SH-SY5Y (cell line): Measurements from ENCODE around the gene CFAP20DC.

Experiments
- GATA2 ChIP-seq: IDR thresholded peaks from 2 replicates; pipeline ENCODE4 v1.6.1; 2011; ENCODE audit warnings: mild to moderate bottlenecking, low read depth, low read length
- GATA3 ChIP-seq: IDR thresholded peaks from 2 replicates; pipeline ENCODE4 v1.6.1; 2011; ENCODE audit warnings: low read depth, mild to moderate bottlenecking, low read length, moderate library complexity

The CFAP20DC gene

DNA sequence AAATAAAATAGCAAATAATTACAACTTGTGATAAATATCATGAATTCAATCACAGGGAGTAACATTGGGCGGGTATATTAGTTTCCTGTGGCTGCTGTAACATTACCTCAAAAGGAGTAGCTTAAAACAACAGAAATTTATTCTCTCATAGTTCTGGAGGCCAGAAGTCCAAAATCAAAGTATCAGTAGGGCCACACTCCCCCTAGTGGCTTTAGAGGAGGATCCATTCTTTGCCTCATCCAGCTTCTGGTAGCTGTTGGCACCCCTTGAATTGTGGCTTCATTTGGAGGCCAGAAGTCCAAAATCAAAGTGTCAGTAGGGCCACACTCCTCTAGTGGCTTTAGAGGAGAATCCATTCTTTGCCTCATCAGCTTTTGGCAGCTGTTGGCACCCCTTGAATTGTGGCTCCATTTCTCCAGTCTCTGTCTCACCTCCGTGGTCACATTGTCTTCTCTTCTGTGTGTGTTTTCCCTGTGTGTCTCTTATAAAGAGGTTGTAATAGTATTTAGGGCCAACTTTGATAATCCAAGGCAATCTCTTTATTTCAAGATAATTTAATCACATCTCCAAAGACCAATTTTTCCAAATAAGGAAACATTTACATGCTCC is 3.1 kb upstream of the CFAP20DC start:
- TF ChIP-seq GATA3: no peak

DNA sequence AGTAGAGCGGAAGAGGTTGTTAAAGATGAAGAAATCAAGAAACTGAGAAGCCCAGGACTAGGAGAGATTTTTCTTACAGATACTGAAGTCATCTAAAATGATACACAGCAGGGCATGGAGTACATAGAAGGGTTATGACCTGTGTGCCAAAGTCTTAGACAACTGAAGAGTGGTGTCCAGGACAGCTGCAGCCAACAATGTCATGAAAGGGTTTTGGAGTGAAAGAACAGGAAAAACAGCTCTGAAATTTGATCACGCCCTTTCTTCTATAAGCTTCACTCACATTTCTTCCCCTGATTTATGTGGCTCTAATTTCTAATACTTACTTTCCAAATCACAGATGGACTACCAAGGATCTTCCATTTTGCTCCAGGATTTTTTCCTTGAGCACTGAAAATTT is 3.0 kb downstream of the CFAP20DC start:
- no peak for TF ChIP-seq GATA3
- no peak for TF ChIP-seq GATA2

DNA sequence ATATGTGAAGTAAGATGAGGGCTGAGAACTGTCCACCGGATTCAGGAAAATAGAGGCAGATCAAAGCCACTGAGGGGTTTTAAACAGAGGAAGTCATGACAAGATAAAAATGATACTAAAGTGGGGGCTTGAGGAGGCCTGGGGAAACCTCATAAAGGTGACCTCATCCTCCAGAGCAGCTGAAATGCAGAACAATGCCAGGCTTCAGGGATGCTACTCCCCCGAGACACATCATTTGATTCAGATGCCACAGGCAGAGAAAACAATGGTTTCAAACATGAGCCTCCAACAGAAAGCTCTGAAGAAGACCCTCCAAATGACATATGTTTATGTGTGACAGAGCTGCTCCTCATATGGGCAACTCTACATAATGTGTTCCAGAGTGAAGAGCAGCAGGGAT is 6.4 kb downstream of the CFAP20DC start:
- no peak for TF ChIP-seq GATA2
- TF ChIP-seq GATA3: no peak

DNA sequence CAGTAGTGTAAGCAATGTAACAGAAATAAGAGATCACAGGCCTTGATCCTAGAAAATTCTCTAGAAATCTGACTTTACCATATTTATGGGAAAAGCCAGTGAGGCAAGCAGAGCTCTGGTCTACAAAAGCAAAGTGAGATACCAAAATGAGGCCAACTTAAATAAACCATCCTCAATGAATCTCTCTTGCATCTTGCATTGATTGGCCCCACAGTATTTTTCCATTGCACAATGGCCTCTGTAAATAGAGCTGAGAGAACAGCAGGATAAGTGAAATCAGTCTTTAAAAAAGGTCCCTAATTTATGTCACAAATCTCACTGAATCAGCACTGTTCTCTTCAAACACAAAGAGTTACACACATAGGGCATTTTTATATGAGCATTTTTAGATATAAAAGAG is 8.9 kb downstream of the CFAP20DC start:
- no peak for TF ChIP-seq GATA2
- no peak for TF ChIP-seq GATA3

DNA sequence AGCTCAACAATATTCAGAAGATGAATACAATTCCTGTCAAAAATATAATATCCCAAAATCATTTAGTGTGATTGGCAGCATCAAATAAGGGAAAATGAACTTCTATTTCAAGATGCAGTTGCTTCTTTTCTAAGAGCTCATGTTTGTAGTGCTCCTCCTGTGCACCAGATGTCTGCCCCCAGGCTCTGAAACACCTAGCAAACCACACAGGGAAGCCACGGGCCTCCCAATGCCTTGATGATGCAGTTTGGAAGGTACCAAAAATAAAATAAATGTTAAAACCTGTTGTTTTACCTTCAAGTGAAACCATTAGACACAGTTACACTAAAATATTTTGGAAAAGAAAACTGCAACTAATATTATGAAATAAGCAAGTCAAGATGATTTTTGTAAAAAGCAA is 22.2 kb downstream of the CFAP20DC start:
- TF ChIP-seq GATA2 (no peak), GATA3 (no peak)

DNA sequence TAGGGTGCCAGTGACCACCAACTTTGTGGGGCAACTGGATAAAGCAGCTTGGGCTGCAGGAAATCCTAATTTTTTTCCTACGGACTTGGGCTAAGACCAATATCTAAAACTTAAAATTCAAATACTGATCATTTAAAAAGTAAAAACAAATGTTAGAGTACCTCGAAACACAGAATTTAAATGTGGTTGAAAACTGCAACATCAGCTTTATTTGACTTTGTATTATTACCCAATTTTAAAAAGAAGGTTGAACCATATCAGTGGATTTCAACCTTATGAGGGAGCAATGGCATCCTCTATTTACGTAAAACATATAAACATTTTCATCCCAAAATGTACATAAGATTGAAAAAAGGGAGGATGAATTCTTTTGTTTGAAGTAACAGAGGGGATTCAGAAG is 26.2 kb downstream of the CFAP20DC start:
- TF ChIP-seq GATA3: no peak
- no peak for TF ChIP-seq GATA2

DNA sequence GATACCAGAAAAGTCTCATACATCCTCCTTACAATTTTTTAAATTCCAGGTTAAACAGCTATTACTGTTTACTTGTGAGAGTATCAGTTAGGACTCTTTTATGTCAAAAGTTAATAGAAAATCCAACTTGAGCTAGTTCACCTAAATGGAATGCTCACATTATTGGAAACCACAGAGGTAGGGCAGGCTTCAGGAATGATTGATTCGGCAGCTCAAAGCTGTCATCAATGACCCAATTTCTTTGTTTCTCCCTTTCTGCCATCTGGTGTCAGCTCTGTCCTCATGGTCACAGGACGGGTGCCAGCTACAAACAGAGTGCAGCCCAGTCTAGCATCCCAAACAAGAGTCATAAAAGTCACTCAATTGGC is 32.2 kb downstream of the CFAP20DC start:
- TF ChIP-seq GATA2: no peak
- TF ChIP-seq GATA3: no peak

DNA sequence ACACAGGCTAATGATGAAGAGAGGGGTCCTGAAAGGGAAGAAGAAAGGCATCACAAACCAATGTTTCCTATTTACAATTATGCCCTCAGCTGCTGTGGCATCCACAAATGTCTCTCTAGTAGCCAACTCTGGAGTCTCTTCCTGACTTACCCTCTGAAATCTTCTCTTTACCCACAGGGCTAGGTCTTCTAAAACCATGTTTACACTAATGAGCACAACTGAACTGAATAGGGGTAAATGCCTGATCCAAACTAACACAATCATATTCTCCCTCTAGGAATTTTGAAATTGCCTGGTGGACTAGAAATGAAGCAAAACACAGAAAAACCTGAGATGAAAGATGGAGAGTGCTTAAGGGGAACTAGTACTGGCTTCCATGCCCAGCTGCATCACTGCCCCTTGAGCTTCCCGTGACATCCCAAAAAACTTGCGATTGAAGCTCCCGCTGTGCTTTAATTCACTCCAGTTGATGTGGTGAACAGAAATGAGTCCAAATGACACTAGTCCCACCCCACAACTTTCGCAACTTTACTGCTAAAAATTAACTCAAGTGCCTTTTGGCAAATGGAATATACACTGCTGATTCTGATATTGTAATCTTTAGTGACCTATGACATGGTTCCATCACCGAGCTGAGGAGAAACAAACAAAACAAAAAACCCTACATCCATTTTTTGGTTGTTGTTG is 32.8 kb downstream of the CFAP20DC start:
- TF ChIP-seq GATA2 (no peak), GATA3 (no peak)

DNA sequence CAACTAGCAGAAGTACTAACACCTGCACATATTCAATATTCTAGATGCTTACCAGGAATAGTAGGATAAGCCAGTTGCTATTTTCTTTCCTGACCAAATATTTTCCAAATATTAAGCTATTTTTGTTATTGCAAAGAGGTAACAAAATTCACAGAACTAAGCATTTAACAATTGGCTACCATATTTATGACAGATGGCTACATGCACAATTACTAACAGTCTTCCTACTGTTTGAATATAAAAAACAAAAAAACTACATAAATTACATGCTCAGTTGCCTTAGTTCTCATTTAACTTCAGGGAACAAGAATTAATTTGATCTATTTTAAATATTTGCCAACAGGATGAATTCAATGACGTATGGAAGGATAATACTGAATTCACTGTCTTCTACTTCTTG is 36.2 kb downstream of the CFAP20DC start:
- TF ChIP-seq GATA2 (no peak), GATA3 (no peak)

DNA sequence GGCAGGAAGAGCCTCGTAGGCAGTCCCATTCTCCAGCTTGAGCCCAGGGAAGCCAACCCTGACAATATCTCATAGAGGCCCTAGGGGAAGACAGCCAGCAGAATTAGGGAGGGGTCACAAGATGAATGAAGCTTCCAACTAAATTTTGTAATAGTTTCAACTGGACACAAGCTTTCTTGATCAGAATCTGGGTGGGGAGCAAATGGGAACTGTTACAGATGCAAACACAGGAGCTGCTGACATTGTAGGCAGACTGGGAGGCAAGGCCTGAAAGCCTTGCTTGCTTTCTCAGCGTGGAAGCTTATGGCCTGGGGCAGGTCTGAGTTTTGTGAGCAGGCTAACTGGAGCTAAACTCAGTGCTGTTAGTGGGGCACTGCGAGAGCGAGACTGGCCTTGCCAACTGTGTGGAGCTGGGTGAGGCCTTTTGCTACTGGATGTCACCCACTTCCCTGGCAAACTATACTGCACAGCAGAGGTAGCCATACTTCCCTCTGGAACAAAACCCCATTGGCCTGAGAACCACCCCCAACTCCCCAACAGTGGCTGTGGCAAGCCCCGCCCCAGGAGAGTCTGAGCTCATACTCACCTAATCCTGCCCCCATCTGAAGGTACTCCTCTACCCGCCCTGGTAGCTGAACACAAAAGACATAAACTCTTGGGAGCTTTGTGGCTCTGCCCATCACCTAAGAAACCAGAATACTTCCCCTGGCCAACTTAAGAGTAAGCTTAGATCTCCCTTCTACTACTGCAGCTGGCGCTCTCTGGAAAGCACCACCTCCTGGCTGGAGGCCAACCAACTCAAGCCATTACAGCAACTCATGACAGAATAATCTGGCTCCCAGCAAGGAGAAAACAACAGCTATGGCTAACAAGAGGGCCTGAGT is 42.9 kb downstream of the CFAP20DC start:
- no peak for TF ChIP-seq GATA3

DNA sequence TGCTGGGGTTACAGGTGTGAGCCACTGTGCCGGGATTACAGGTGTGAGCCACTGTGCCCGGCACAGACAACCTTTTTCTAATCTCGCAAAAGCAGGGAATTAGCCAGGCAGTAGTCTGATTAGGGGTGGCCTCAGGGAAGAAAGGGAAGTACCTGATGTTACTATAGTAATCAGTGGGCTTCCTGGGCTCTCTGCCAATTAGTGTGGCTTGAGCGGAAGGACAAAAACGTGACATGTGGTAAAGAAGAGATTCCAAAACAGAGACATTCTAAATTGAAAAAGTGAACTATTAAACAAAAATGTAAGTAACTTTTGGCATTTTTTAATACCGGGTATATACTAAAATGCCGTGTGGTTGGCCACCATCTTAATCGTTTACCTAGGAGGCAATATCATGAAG is 48.1 kb downstream of the CFAP20DC start:
- TF ChIP-seq GATA2 (no peak), GATA3 (no peak)

DNA sequence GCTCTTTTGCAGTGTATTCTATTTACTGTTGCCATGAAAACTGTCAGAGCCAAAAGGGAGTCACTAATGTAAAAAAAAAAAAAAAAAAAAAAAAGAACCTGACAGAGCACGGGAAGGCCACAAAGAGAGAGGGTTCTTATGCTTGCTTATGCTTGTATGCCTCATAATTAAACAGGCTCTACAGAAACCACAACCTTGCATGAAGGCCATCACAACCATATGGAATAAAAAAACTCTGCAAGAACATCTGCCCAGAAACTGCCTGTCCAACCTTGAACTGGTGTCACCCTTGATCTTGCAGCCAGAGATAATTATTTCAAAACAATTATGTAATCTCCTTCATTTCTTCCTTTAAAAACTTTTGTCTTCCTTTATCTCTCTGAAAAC is 50.1 kb downstream of the CFAP20DC start:
- TF ChIP-seq GATA3 (no peak), GATA2 (no peak)

DNA sequence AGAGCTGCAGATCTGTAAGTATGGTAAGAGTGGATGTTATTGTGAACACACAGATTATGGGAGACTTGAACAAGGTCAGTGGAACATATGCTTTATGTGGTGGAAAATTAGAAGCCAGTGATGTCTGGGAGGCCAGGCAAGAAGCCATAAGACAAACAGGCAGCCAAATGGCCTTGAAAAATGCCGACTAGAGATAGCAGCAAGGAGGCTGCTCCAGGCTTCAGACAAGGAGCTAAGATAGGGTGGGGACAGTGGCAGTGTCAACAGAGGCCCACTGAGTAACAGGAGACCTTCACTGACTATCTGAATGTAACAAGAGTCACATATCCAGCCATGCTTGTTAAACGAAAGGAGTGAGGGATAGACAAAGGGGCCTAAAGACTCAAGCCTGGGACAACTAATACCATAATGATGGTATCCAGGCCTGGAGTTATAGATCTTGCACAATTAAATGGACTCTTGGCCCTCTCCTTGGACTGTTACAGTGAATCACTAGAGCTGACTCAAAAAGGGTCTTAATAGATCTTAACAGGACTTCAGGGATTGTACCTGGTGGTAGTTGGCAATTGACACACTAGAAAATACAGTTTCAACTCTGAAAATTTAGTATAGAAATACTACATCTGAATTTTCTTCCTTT is 50.6 kb downstream of the CFAP20DC start:
- TF ChIP-seq GATA3: no peak
- TF ChIP-seq GATA2: no peak

DNA sequence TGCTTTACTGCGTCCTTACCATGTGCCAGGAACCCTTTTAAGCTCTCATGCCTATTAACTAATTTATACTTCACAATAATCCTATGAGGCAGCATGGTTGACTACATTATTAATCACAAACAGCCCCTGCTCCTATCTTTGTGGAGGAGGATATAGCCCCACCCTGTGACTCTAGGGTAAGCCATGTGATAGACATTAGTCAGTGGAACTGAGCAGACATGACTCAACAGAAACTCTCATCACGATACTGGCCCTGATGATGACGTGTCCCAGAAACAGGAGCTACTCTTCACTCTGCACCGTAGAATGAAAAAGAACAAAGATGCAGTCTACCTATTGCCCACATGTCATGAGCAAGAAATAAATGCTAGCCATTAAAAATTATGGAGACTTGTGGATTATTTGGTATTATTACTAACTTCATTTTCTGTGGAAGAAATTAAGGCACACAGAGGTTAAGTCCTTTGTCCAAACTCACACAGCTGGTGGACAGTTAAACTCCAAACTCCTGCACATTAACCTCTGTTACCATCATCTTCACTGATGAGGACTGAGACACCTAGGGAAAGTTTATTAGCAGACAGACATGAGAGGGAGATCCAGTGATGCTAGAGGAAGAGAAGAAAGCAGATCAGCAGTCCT is 51.2 kb downstream of the CFAP20DC start:
- no peak for TF ChIP-seq GATA3
- TF ChIP-seq GATA2: no peak

DNA sequence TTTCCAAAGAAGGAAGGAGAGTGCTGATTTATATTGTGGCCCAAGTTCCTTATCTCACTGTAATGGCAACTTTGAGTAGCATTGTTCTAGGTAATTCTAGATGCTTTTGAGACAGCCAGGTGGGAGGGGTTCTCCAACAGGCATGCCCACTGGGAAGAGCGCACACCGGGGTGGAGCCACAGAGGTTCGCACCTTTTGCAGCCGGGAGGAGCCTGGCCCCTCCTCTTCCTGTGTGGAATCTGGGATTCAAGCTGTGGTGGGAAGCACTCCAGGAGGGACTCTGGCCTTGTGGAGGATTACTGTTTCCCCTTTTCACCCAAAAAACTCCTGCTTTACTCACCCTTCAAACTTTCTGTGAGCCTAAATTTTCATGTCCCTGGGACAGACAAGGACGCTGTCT is 53.1 kb downstream of the CFAP20DC start:
- no peak for TF ChIP-seq GATA3
- TF ChIP-seq GATA2: no peak
